GM11168 (cell line): ENCODE results near the gene RUFY4.
"Not testable (repeated sequence)": the region's sequence is repeated elsewhere in the genome, so short reads cannot be mapped to it uniquely, and the experiment has no call there.

Experiments
- in situ Hi-C: fragments of 300-500 bp; cut with MboI; formaldehyde crosslinking; loops from one replicate; pipeline ENCODE4 v1.12.0; 2022; ENCODE audit warnings: low sequenced_read_pairs; ENCODE audit not compliant: unreplicated experiment

RUFY4 gene, protein sequence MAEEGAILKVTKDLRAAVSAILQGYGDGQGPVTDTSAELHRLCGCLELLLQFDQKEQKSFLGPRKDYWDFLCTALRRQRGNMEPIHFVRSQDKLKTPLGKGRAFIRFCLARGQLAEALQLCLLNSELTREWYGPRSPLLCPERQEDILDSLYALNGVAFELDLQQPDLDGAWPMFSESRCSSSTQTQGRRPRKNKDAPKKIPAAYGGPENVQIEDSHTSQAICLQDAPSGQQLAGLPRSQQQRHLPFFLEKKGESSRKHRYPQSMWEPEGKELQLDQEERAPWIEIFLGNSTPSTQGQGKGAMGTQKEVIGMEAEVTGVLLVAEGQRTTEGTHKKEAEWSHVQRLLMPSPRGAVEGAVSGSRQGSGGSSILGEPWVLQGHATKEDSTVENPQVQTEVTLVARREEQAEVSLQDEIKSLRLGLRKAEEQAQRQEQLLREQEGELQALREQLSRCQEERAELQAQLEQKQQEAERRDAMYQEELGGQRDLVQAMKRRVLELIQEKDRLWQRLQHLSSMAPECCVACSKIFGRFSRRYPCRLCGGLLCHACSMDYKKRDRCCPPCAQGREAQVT

DNA sequence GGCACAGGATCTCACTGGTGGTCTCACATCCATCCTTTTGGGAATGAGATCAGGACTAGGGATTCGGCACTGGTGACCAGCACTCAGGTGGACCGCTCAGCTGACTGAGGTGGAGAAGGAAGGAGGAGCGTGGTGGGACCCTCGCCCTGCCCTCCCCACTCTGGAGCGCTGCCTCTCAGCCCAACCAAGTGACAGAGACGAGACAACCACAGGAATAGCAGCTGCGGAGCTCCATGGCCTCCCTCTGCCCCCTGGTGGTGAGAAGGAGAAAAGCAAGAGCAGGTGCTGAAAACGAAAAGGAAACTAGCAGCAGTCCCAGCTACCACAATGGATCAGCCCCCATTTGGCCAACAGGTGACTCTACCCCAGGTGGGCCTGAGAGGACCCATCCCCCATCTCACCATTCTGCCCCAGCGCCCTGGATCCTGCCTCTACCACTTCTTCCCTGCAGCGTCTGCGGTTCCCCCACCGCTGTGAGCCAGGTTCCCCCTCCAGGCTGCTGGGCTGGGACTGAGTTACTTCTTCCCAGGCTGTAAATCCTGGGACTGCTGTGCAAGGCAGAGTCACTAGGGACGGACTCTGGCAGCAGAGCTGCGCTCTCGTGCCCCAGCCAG, at the start of gene RUFY4:
RUFY4 (plus strand) TSS at position 533 of the 614 bp plus-strand sequence. CDS start 1,353 bp downstream, outside the sequence.
- in situ Hi-C loops = not testable (repeated sequence)

DNA sequence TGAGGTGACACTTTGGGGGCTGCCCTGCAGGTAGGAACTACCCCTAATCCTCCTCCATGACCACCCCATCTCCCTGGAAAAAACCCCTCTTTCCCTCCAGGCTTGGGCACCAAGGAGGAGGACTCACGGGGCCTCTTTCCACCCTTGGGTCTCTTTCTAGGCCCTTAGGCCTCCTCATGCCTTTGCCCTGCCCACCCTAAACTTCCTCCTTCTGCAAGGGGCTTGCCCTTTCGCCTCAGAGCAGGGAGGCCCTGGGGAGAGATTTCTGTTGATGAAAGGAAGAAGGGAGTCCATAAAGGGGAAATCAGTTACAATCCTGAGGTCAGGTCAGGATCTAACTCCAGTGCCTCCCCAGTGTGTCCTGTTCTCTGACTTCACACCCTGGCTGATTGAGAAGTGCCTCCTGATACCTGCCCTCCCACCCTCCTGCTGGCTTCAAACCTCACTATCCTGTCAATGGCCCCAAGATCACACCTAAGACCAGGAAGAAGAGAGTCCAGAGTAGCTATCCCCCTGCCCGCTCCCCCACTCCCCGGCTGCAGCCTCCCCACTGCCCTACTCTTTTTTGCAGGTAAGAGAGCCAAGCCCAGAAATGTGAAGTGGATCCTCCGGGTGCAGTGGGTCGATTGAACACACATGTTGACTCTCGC, 49.5 kb upstream of the RUFY4 start:
- in situ Hi-C loops = no loop called here

DNA sequence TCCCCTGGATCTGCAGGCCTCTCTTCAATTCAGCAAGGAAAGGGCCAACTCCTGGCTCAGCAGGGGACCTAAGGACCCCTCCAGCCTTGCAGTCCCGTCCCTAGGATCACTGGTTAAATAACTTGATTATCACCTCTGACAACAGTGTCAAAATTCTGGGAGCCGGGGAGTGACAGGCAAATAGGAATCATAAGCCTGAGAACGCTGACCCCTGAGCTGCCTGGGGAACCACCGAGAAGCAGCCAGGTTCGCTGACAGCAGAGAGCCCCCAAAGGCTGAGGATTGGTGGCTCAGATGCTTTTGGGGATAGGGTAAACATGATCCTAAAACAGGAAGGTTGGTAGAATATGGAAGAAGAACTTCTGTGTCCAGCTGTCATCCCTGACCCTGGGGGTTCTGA, 48.8 kb upstream of the RUFY4 start:
- in situ Hi-C loops = no loop called here

DNA sequence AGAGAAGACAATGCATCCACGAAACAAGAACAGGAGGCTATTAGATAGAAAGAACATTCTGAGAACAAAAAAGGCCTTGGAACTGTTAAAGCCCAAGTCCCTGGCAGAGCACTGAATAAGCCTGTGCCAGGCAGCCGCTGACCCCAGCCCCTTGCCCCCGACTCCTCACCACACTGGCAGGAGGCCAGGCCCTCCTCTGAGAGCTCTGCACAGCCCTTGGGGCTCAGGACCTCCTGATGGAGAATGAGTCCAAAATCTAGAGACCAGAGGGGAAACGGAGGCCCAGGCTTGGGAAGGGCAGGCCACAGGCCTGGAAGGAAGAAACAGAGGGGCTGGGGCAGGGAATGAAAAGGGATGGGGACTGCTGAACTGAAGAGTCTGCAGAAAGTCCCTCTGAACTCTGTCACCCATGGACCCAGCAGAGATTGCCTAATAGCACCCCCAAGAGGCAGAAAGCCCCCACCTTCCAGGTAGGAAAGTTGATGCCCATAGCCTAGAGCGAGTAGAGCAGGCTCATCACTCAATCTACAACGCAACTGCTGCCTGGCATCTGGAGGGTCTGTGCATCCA, 48.0 kb upstream of the RUFY4 start:
- in situ Hi-C loops = no loop called here

DNA sequence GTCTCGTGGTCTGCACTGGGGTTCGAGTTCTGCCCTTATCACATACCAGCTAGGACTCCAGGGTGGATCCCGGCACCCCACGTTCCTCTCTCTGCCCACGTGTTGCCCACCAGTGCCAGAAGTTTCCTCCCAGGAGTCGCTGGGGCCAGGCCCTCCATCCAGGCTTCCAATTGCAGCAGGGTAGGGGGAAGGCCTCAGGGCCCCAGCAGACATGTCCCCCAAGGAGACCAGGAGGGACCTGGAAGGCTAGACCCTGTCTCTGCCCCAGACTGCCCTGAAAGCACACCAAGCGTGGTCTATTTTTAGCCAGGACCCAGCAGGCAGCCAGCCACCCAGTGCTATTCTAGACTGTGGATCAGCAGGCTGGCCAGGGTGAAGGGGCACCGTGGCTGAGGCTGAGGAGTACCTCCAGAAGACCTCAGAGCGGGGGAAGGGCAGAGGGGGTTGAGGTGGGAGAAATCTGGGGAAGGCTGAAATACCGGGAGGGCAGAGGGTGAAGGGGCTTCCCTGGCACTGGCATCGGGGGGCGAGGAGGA, 47.4 kb upstream of the RUFY4 start:
- in situ Hi-C loops = no loop called here

DNA sequence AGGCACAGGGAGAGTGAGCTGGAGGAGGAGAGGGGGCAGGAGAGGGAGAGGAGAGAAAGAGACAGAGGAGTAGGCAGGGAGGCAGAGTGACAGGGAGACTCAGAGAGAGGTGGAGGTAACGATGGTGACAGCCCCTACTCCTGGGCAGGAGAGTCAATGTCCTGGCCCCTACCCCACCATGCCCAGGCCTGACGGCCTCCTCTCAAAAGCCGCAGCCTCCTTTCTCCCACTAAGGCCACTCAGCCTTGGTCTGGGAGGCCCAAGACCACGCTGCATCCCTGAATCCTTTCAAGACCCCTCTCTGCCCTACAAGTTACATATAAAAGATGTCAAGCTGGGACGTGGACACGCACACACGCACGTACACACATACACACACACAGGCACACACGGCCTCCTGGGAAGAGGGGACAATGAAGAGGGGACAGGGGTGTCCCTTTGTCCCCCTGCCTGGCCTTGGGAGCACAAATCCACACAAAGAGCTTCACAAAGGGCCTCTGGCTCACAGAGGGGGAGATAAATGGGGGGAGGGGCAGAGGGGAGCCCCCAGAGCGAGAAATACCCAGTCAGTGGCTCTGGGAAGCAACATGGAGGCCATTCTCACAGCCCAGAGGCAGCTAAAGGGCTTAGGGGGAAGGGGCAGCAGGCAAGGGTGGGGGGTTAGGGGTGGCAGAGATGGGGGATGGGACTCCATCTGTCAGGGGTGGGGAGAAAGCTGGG, 46.8 kb upstream of the RUFY4 start:
- in situ Hi-C loops = no loop called here

DNA sequence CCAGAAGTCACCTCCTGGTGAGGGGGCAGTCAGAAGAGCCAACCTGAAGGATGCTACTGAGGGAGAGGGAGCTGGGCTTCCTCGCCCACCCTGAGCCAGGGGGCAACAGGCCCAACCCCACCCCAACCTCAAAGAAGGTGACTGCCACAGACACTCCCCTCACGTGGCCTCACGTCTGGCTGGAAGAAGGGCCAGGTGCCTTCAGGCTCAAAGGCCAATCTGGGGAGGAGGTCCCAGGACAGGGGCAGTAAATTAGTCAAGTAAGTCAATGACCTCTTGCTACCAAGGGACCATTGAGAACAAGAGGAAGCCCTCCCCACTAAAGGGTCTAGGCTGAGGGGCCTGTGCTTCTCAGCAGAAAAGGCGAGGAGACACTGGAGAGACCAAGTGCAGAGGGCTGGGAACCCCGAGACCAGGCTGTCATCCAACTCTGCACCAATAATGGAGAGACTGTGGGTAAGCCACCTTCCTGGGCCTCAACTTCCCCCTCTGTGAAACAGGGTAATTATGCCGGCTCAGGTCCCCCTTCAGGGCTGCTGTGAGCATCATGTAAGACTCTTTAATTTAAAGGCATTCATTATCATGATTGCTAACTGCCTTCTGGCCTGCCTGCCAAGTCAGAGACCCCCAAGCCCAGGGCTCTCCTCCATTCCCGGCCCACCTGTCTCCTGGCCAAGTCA, 46.1 kb upstream of the RUFY4 start:
- in situ Hi-C loops = no loop called here

DNA sequence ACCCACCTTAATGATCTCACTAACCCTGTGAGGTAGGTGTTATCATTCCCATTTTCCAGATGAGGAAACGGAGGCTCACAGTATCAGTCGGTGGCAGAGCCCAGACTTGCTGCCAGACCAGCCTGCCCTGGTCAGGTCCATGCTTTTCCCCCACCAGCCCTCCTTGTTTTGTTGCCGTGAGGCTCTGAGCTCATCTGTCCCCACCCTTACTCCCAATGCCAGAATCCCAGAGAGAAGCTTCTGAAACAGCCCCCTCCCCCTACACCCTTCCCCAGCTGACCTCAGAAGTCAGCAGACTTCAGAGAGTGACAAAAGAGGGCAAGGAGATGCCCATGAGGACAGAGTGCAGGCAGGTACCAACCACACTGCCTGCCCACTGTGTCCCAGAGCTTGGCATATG, 45.4 kb upstream of the RUFY4 start:
- in situ Hi-C loops = no loop called here

DNA sequence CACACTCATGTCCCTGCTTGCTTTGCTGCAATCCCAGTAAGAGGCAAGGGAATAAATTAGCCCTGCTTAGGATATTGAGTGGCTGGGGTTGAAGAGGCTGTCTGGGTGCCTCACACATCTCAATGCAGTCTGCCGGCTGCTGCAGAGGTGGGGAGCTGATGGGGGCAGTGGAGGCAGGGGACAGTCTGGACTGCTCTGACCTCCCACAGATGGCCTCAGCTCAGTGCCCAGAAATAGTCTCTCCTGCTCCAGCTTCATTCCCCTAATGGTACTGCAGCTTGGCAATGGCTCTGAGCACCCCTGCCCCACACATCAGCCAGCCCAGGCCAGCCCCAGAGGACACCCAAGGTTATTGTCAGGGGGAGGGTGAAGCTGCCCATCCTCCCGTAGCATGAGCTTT, 44.7 kb upstream of the RUFY4 start:
- in situ Hi-C loops = no loop called here

DNA sequence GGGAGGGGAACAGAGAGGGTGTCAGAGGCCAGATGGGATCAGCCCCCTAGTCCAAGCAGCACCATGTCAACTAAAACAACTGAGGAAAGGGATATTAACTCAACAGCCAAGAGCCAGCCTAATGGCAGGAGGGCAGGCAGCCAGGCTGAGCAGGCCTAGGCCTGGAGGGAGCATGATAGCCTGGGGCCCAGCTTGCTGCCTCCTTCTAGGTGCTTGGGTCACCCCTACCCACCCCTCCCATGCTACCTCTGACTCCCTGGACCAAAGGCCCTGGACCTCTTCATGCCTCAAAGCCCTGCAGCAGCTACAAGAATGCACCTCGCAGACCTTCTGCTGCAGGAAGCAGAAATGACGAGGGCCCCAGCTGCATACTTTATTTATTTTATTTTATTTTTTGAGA, 44.2 kb upstream of the RUFY4 start:
- in situ Hi-C loops = no loop called here

DNA sequence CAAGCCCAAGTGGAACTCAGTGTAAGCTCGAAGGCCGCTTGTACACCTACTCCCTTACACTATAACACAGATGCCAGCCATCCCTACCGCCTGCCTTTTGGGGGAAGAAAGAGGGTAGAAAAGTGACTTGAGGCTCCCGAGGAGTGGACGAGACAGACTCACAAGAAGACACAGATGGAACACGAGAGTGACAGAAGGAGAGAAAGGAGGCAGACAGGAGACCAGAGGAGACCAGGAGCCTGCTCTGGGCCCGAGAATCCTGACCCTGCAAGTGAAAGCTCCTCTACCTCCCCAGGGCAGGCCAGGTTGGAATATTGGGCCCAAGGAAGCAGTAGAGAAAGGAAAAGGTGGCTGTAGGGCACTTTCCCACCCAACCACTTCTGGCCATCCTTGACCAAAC, 42.8 kb upstream of the RUFY4 start:
- in situ Hi-C loops = no loop called here

DNA sequence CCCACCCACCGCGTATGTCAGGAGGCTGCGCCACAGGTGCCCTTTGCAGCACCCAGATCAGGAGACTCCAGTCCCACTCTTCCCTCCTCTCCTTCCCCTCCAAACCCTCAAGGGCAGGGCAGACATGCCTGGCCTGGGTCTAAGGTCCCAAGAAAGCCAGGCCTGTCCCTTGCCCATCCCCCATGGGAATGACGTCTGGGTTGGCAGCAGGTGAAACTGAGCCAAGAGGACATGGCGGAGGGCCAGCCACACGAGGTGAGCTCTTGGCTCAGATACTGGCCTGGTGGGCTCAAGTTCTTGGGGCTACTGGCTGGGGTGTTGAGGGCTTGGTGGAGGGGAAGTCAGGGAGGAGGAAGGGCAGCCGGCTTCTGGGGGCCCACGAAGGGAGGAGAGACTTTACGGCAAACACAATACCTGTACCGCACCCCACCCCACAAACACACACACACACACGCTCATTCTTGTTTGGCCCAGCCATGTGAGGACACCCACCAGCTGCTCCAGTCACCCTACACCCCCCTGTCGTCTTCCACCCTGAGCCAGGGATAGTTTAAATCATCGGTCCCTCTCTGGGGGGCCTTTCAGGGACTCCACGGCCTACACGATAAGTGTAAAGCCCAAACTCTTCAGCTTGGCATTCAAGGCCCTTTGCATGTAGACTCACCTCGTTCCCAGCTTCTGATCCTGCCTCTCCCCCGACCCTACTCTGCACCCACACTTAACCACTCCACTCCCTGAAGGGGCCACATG, 42.2 kb upstream of the RUFY4 start:
- in situ Hi-C loops = no loop called here

DNA sequence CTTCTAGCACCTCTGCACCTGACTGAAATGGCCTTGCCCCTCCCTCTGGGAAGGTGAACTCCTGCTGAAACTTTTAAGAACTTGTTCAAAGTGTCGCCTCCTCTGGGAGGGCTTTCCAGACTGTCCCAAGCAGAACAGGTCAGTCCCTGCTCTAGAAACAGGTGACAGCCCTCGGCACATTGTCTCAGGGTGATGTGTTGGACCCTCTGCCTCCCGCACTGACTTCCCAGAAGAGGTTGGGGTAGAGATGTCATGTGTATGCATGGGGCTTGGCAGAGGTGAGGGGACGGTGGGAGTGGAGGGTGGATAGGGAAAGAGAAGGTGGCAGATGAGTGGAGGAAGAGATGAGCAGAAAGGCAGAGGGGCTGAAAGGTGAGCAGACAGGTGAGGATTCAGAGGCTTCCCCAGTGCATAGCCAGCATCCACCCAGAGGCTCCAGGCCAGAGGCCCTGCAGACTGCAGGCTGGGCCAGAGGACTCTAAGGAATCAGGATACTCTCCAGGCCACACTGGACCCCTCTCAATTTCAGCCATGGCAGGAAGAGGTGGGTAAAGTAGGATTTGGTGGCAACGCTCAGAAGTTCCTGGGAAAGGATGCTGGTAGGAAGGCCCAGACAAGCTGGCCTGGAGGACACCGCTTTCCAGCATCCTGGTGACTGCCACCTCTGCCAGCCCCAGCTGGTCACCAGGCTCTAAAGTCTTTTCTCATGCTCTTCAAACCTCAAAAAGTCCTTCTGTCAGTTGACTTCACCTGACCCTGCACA, 41.4 kb upstream of the RUFY4 start:
- in situ Hi-C loops = no loop called here

DNA sequence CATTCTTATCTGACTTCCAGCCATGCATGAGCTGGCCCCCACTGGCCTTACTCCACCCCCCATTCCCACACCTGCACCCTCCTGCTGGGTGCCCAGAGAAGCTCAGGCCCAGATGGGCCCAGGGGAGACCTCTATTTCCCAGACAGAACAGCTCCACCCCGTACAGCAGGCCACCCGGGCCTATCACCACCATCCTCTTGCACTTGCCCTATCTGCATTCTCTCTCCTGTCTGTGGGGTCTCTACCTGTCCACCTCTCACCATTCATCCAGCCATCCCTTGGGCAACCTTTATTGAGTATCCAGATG, 40.9 kb upstream of the RUFY4 start:
- in situ Hi-C loops = no loop called here

DNA sequence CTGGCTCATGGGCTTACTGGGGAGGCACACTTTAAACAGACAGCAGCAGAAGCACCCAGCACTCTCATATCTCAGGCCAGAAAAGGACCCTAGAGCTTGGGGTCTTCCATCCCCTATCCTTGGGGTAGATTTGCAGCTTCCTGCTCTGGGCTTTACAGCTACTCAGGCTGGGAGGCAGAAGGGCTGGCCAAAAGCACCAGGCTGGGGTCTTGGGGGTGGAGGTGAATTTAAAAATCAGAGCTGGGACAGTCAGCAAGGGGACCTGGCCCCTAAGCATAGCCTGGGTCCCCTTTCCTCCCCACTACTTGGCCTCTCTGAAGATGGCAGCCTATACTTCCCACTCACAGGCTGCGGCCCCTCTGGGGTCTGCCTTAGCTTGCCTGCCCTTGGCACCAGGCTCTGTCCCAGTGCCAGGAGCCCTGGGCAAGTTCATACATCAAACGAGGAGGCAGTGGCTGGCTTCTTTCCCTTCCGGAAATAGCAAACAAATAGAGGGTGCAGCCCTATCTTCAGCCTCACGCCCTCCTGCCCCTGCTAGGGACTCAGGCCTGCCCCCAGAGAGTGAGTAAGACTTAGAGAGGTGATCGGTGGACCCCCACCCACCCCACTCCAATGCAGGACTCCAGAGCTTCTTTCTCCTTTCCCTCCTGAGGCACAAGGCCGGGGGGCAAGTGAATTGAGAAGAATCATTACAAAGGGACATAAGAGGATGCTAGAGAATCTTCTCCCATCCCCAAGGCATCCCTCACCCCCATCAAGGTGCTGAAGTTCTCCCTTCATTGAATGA, 40.3 kb upstream of the RUFY4 start:
- in situ Hi-C loops = no loop called here

DNA sequence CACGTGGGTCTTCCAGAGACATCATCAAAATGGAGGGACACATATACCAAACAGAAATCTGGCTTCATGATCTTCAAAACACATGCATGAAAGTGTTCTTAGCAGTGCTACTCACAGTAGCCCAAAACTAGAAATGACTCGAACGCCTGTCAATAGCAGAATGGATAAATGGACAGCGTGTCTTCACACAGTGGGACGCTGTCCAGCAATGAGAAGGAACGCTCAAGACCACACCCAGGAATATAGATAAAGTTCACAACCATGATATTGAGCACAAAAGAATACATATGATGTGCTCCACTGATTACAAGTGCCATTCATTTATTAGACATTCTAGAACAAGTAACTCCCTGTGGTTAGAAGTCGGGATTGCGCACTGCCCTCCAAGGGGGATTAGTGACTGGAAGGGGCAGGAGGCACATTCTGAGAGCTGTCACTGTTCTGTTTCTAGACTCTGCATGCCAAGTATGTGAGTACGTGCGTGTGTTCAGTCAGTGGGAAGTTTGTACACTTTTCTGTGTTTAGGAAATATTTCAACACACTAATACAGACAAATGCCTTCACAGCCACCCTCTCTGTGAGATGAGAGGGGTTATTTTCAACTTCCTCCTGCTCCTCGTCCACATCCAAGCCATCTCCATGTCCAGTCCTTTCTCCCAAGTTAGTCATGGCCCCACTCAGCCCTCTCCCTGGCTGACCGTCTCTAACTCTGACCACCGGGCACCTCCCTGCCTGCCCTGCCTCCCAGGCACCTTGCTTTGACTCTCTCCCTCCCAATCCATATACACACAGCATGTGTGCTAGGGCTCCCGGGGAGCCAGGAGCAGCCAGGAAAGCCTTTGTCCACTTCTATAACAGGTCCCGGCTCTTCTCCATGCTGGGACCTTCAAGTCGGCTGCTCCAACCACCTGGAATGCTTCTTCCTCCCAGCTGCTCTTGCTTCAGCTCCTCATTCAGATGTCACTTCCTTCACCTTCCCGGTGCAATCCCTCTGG, 39.4 kb upstream of the RUFY4 start:
- in situ Hi-C loops = no loop called here
